GM21360 (cell line): Measurements from ENCODE around the gene FAM180A.
"Not testable (repeated sequence)": the region's sequence is repeated elsewhere in the genome, so short reads cannot be mapped to it uniquely, and the experiment has no call there.

Experiments
- ATAC-seq: cut with Tn5 transposase; IDR thresholded peaks from one replicate; pipeline ENCODE4 v1.9.1; 2021; ENCODE audit warnings: mild to moderate bottlenecking, moderate library complexity; ENCODE audit not compliant: unreplicated experiment

FAM180A gene

GRCh38 chr7:135742371-135742770, 6.2 kb downstream of the FAM180A start:
- no peak for ATAC-seq

GRCh38 chr7:135741905-135742304, 6.7 kb downstream of the FAM180A start:
- ATAC-seq = no peak

GRCh38 chr7:135740889-135741288, 7.7 kb downstream of the FAM180A start:
- ATAC-seq = no peak

- not testable (repeated sequence) for ATAC-seq
Measured at GRCh38 chr7:135737306-135737647, 11.3 kb downstream of the FAM180A start.

GRCh38 chr7:135736586-135737305, 11.9 kb downstream of the FAM180A start:
- ATAC-seq = no peak

- ATAC-seq = no peak
Measured at GRCh38 chr7:135734343-135734689, 14.3 kb downstream of the FAM180A start.

- ATAC-seq = no peak
Measured at GRCh38 chr7:135733603-135734342, 14.8 kb downstream of the FAM180A start.

- no peak for ATAC-seq
Measured at GRCh38 chr7:135731131-135731530, 17.5 kb downstream of the FAM180A start.

GRCh38 chr7:135729230-135729629, 19.4 kb downstream of the FAM180A start:
- no peak for ATAC-seq

- ATAC-seq = no peak
Measured at GRCh38 chr7:135728136-135728669, 20.4 kb downstream of the FAM180A start, which contains the start of gene SLC13A4. SLC13A4 (minus strand) TSS chr7:135728186; CDS start chr7:135727496, 690 bp downstream.

GRCh38 chr7:135726911-135727673, 21.5 kb downstream of the FAM180A start:
- ATAC-seq = no peak

- ATAC-seq = no peak
Measured at GRCh38 chr7:135726276-135726788, 22.3 kb downstream of the FAM180A start.

- ATAC-seq = no peak
Measured at GRCh38 chr7:135723411-135723810, 25.2 kb downstream of the FAM180A start.

GRCh38 chr7:135721198-135721820, 27.3 kb downstream of the FAM180A start:
- no peak for ATAC-seq

- ATAC-seq = no peak
Measured at GRCh38 chr7:135719688-135720087, 28.9 kb downstream of the FAM180A start.

GRCh38 chr7:135718794-135719437, 29.7 kb downstream of the FAM180A start:
- ATAC-seq = no peak

- ATAC-seq = no peak
Measured at GRCh38 chr7:135718219-135718618, 30.4 kb downstream of the FAM180A start.

- ATAC-seq = no peak
Measured at GRCh38 chr7:135717693-135718092, 30.9 kb downstream of the FAM180A start.

GRCh38 chr7:135716677-135717238, 31.9 kb downstream of the FAM180A start:
- ATAC-seq = no peak

GRCh38 chr7:135715673-135716072, 32.9 kb downstream of the FAM180A start:
- ATAC-seq = no peak
